Measurements from ENCODE around the gene PPP1R3C.

PPP1R3C gene
- 0 reads per million in 2 donors for total RNA-seq

DNA sequence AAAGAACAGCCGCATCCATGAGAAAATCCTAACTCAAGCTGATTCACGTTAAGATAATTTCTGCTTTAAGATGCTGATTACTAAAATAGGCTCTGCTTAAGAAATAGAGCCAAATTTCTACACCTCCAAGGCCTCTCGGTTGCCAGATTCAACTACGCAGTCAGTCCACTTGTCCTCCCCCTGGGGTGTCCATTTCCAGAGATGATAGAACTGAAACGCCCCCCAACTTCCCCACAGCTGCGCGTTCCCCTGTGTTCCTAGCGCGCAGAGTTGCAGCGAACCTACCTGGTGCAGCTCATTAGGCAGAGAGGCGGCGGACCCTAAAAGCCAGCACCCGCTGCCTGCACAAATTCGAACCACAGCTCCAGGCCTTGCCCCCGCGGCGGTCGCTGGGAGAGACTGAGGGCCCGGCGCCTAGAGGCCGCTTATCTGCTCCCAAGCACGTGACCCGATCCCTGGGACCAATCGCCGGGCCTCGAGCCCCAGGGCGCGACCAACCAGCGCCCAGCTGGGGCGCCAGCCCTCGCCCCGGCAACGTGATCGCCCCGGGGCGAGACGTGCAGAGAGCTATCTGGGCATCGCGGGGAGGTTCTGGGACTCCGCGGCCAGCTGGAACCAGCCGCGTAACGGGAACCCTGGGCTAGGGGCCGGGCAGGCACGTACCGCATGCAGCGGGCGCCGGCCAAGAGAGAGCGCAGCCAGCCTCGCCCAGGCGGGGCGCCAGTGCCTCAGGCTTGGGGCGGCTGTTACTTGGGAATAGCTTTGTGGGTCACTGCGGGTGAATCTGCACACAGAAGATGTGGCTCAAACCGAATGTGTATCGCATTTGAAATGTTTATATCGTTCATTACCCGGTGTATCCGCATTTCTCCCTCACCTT, at the start of gene PPP1R3C:
Gene PPP1R3C (minus strand): TSS at position 401 of the 880 bp plus-strand sequence. CDS start 102 bp downstream, at position 299.
- peak; percentile 8 for DNase-seq

DNA sequence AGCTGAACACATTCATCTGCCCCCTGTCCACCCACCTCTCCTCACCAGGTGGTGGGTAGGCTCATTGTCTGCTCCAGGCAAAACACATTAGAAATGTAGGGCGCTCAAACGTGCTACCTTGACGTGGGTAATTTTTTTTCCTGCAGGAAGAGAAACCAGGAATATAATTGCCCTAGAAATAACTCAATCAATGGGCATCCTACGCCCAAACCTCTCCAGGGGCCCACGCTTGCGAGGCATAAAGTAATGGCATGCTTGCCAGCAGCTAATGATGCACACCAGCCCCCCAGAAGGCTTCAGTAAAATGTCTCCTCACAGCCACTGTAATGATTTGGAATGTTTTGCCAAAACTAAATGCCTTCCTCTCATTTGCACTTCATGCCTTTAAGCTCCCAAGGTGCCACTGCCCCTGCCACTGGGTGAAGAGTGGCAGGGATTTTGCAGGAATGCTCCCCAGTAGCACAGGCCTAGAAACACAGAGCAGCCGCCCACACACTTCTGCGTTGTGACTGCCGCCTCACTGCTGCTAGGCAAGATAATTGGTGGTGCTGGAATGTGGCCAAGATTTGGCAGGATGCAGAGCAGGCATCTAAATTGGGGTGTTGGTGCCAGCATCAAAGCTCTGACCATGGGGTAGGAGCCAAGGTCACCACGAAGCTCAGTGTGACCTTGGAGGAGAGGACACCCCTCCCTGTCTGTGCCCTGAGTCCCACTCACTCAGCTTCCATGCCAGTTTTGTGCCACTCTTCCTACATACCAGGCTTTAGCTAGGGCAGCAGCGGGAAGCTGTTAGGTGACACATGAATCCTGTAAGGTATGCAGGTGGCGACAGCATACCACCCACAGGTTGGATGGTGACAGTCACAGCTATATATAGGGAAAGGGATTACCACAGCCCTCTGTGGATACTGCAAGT, 48.7 kb upstream of the PPP1R3C start:
- no peak for DNase-seq

DNA sequence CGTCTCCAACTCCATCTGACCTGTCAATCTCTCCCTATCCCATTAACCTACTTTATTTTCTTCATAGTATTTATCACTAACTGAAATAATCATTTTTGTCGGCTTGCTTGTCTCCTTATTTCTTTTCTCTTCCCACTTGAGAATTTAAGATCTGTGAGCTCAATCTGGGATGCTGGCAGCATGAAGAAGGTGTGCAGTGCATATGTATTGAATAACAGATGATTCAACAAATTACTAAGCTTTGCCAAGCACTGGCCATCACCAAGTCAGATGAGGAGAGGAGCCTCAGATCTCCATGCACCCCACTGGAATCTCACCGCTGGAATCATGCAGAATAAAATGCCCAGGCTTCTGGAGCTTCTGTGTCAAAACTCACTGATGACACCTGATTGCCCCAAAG, 47.6 kb upstream of the PPP1R3C start:
- no peak for DNase-seq

DNA sequence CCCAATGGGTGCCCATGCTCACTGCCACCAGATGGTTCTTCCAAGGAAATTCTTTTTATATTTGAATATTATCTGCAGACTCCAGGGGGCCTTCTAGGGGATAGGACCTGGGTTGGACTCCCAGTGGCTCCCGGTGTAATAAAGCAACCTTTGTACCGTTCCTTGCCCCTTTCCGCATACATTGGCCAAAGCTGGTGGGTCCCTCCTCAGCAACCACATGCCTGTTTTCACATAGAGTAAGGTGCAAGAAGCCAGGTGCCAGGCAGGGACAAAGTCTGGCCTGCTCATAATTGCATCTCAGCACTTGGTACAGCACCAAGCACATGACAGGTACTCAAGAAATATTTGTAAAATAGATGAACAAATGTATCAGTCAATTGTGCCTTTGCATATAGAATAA, 46.4 kb upstream of the PPP1R3C start:
- no peak for DNase-seq

DNA sequence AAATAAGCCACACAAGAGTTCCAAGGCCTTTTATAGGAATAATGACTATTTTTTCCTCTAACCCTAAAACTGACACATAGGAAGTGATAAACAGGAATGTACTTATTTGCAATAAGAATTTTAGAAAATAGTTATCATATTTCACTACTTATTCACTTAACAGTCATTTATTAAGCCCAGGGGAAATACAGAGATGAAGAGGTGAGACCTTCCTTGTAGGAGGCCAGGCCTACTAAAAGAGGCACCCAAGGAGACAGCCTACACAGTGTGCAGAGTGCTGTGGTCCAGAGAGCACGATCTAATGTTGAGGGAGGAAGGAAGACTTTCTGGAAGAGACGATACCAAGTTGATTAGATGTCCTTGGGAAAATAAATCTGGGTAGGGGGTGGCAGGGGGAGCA, 45.0 kb upstream of the PPP1R3C start:
- no peak for DNase-seq

DNA sequence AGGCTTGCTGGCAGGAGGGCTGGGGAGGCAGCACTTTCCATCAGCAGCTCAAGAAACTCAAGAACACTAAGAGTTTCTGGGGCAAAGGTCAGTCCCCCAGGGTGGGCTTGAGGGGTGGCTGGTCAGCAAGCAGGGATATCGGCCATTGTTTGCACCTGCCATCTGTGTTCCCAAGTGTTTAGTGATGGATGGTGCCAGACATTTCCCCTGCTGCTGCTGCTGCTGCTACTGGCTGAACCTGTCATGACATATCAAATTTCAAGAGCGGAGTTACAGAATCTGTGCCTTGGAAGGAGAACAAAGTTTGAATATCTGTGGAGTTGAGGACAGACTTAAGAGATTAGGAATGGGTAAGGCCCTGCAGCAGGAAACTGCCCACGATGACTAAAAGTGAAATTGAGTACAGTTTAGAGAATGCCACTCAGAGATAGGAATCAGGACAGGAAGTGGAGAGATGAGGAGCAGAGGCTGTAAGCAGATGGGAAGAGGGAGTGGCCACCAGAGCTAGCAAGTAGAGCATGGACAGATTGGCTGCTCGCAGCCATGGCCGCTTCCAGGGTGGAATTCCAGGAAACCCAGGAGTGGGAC, 39.2 kb upstream of the PPP1R3C start:
- no peak for DNase-seq

DNA sequence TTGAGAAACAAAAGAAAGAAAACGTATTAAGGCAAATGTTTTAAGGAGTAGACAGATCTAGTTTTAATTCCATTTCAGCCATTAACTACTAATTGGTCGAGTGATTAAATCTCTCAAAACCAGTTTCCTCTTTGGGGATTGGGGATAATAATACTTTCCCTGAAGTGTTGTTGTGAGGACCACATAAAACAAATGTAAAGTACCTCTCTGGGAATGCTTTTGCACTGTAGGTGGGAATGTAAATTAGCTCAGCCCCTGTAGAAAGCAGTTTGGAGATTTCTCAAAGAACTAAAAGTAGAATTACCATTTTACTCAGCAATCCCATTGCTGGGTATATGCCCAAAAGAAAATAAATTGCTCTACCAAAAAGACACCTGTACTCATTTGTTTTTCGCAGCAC, 36.0 kb upstream of the PPP1R3C start:
- no peak for DNase-seq

DNA sequence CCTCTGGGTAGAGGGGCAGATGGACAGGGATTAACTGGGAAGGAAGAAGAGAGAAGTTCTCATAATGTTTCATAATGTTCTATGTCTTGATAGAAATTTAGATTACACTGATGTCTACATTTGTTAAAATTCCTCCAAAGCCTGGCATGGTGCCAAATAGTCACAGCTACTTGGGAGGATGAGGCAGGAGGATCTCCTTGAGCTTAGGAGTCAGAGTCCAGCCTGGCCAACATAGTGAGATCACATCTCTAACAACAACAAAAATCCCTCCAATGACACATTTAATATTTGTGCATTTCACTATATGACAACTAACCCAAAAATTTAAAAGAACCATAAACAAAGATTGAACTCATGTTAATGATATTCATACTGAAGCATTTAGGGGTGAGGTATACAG, 33.0 kb upstream of the PPP1R3C start:
- no peak for DNase-seq

DNA sequence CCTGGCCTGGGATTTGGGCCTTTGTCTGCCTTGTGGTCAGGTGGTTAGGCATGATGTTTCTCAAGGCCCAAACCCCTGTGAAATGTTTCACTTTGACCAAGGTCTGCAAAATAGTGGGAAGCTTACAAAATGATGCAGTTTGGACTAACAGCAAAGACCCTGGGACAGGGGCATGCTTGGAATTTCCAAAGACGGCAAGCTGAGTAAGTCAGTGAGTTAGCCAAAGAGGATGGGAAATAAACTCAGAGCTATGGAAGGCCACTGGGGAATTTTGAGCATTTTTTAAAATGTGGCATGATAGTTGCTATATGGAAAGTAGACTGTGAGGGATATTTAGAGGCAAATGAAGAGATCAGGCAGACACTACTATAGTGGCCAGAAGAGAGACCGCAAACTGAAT, 31.6 kb upstream of the PPP1R3C start:
- DNase-seq, result no peak

DNA sequence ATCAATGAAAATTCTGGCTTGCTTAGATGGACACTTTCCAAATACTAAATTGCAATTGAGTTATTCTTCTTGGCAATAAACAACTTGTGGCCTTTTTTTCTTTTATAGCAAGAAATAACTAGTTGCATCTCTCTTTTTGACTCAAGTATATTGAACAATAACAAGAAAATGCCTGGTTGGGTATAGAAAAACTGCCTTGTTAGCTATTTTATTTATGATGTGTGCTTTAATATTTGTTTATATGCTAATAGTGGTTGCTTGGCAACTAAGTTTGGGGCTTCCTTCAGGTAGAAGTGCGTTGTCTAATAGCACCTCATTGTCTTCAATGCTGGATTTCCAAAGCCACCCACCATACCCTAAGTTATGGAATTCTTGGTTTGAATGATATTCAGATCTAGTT, 30.1 kb upstream of the PPP1R3C start:
- no peak for DNase-seq

DNA sequence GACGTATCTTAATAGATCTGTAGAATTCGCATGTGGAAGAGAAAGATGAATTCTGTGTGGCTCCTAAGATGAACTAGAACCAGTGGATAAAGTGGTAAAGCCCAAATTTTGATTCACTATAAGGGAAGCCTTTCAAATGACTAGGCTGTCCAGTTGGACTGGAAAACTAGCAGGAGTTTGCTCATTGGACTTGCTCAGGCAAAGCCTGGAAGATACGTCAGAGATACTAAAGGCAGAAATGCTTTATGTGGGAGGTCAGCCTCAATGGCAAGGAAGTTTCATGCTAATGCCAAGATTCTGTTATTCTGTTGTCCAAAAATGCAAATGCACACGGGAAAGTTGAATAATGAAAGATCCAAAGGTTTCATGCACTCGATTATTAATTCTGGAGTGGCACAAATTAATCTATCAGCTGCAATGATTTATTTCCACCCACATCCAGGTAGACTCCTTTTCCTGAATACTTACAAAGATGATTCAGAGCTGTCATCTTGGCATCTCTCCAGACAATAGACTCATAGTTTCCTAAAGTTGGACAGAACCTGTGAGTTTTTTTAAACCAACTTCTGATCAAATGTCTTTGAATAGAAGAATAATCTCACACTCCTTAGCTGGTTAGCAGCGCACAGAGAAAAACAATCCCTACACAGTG, 20.5 kb upstream of the PPP1R3C start:
- no peak for DNase-seq

DNA sequence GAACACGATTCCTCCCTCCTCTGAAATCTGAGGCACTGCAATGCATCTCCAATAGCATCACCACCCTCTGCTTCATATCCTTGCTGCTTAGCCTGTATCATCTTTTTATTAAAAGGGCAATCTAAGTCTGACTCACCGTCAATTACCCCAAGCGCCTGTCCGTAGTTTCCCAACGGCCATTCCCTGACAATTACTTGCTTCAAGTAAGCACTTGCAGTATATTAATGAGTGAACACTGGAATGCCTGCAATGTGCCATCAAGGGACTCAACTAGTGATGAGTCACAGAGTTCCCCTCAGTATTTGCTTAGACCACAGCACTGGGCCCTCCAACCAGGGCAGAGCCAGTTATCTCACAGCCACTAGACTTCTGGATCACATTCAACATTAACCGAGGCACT, 19.5 kb upstream of the PPP1R3C start:
- DNase-seq, result no peak

DNA sequence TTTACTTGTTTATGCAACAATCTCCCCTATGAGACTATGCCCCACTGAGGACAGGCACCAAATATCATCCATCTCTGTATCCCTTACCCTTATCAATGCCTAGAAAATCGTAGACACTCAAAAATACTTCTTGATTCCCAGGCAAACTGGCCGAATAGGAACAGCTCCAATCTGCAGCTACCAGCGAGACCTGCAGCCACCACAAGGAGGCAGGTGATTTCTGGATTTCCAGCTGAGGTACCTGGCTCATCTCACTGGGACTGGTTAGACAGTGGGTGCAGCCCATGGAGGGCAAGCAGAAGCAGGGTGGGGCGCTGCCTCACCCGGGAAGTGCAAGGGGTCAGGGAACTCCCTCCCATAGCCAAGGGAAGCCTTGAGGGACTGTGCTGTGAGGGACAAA, 10.8 kb upstream of the PPP1R3C start:
- DNase-seq, result no peak

DNA sequence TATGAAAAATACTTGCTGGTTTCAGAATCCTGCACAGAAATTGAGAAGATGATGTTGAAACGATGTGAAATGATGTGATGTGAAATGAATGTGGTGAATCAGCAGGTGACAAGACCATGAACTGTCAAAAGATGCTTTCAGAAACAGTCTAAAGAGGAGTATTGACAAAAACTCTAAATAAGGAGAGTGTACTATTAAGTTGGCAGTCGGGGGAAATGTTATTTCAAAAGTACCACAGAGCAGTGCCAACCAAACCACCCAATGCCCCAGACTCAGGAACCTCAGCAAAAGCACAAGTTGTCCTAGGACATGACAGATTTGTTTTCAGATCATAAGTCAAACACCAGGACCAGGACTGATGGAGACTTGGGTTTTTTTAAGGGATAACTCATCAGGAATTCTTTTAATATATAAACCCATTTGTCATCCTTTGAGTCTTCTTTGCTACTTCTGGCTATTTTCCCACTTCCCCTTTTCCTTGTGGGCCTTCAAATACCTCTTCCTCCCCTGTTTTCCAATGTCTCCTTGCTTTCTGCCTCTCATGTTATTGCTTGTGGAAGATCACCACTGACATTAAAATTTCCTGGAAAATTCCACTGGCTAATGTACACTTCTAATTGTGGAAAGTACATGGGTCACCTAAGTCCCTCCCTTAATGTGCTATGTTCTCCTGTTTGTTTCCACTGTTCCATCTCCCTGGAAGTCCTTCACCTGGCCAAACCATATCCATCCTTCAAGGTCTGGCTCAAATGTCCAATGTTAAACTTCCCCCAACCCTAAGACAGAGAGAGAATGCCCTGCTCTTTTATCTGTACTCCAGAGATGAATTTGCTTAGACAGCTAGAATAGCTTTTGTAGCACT, 10.2 kb upstream of the PPP1R3C start:
- DNase-seq, result no peak

DNA sequence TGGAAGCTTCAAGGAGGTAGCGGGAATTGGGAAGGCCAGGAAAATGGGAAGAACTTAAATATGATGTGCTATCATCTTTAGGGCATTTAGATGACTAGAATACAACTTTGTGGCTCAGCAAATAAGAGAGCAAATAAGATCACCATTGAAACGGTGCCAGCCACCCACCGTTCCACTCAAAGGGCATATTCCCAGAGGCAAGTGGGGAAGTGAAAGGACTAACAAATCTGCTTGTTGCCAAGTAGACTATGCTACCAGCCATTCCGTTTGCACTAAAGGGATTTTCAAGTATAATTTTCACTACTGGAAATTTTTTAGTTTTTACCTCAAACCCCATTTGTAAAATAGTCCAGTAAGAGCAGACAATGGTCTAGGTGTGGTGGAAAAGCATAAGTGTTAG, 4.0 kb upstream of the PPP1R3C start:
- no peak for DNase-seq

DNA sequence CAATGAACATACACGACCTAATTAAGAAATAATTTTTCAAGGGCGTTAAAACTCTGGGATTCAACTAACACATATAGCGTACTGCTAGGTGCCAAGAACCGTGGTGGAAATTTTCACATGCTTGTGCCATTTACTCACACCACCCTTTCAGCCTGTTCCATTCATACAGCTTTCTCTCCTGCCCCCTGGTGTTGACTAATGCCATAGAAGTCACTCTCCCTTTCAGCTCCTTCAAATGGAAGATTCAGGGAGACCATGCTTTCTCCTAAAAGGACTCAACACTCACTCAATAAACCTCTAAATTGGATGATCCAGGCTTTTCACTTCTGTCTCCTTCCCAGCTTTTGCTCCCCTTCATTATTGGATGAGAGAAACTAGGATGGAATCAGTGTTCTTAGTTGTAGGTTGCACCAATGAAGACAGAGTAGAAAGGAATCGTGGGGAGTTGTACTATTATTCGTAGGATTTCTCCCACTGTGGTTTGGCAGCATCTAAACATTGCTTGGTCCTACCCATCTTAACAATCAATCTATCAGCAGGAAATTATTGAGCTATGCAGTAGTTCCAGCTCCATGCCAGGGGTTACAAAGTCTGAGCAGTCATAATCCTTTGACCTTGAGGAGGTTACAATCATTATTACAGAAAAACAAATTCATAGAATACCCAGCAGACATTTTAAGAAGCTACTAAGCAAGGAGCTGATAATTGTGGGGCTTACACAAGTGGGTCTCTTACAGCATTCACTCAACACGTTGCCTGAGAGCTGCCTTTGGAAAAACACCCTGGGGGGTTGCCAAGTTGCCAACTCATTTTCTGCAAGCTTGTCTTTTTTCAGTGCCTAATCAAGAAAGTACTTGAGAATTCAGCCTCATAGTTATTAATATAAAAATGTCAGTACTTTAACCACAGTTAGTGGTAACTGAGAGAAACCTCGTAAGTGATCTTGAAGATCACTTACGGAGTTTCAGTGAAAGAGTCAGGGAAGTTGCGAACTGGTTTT, 2.8 kb upstream of the PPP1R3C start:
- no peak for DNase-seq

DNA sequence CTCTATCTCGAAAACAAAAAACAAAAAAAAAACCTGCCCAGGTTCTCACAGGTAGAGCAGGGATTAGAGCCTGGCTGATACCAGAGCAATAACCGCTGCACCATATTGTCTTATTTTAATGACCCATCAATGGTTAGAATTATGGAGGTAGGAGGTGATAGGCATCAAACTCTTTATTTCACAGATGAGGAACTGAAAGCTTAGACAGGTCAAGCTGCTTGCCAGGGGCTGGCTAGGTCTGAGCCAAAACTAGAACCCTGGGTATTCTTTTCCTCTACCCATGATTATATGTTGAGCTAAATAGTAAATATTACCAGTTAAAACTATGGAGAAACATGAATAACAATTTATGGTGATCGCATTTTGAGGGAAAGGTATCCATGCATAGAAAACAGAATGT, 2.0 kb upstream of the PPP1R3C start:
- no peak for DNase-seq

DNA sequence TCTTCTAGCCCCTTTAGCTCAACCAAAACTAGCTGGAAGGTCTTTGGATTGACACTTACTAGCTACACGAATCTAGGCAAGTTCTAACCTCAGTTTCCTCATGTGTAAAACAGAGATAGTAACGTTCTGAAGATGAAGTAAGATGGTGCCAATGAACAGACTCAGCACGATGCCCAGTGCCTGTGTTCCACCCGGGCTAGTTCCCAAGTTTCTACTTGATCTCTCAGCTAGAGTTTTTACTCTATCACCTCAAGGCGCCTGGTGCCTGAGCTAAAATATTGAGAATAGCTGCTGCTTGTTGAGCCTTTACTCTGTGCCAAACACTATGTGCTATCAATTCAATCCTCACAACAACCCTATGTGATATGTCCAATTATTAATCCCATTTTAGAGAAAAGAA, 1.4 kb upstream of the PPP1R3C start:
- no peak for DNase-seq

DNA sequence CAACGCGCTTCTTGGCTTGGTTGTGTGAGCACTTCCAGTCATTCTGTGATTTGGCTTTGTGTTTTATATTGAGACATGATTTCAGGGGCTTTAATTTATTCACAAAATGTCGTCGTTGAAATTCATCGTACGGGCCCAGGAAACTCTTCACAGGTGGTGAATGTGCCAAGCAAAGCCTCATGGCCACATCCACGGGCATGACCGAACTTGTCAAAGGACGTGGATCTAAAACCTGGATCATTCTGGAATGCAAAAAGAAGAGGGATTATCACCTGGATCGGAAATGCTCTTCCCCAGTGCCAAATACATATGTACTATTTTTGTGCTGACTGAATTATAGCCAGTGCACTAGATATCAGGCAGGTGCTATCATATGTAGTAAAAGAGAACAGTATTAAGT, 2.2 kb downstream of the PPP1R3C start:
- DNase-seq, result no peak

DNA sequence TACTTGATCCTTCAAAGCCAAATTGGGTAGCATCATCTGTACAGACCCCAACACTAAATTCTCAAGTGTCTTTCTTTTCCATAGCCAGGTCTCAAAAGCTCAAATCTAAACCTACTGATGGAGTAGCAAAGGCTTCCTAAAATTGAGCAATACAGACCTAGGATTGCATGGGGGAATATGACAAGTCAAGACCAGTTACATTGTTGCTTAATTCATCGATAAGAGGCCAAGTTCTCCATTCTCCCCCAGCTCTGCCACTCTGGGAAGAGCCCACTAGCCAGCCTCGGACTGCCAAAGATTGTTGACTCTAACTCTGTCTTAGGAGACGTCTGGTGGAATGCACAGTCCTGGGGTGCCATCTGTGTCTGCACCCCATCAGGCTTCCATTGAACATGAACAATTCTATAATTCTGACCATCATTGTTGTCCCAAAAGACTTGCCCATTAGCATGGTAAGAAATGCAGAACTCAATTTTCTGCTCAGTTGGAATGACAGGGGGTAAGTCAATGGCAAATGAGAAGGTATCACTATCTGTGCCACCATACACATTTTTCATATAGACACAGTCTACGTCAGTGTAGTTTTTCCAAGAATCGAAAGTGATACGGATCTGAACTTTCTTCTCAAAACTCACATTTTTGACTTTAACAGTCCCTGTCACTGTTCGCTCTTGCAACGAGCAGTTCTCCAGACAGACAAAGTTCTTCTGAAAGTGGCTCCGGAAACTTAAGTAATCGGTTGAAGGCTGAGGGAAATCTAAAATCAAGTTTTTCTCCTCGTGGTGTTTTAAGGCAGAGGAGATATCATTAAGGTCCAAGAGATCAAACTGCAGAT, 2.9 kb downstream of the PPP1R3C start:
- DNase-seq, result no peak

Measured in activated gamma-delta T cell (primary cell).